SH-SY5Y (cell line): ENCODE data around the gene HCFC1R1.

Experiments used
- GATA2 ChIP-seq: IDR thresholded peaks from 2 replicates; pipeline ENCODE4 v1.6.1; 2011; ENCODE audit warnings: mild to moderate bottlenecking, low read depth, low read length
- GATA3 ChIP-seq: IDR thresholded peaks from 2 replicates; pipeline ENCODE4 v1.6.1; 2011; ENCODE audit warnings: low read depth, mild to moderate bottlenecking, low read length, moderate library complexity

HCFC1R1 gene

DNA sequence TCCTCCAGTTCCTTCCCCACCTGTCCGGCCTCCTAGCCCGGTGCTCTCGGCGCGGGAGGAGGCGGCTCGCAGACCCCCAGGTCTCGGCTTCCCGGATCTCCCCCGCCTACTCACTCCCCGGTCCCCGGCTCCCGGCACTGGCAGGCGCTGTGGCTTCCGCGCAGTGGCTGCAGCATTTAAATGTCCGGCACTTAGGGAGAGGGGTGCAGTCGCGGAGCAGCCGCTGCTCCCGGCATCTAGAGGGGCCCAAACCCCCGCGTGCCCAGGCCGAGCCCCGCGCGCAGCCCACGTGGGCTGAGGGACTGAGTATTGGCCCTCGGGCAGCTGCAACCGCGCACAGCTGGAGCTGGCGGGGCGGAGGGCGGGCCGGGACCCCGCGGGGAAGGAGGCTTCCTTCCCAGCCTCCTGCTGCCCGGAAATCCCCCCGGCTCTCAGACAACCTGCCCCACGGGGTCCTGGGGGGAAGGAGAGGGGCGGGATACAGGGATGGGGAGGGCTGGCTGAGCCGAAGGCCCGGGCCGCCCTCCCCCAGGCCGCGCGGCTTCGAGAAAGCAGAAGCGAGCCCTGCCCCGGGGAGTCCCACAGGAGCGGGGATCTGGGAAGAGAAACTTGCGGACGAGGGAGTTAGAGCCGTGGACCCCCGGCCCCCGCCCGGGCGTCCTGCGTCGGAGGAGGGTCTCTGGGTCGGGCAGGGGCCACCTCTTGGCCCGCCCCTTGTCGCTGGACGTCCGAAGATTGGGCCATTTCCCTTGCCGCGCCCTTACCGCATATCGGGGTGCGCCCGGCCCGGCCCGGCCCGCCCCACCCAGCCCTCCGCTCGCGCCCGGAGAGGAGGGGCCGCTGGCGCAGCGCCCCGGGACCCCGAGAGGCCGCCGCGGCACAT is 22.3 kb upstream of the HCFC1R1 start, which contains the start of gene MMP25:
Gene MMP25, plus strand, starts transcription at position 804 of the 883 bp plus-strand sequence. CDS start 357 bp downstream, outside the sequence.
- no peak for TF ChIP-seq GATA2
- no peak for TF ChIP-seq GATA3

DNA sequence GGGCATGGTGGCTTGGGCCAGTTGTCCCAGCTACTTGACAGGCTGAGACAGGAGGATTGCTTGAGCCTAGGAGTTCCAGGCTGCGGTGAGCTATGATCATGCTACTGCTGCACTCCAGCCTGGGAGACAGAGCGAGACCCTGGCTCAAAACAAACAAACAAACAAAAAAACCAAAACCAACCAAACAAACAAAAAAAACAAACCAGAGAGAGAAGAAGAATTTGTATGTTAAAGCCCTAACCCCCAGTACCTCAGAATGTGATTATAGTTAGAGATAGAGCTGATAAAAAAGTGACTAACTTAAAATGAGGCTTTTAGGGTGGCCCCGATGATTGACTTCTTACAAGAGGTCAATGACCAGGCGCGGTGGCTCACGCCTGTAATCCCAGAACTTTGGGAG is 21.0 kb upstream of the HCFC1R1 start:
- TF ChIP-seq GATA3 (no peak), GATA2 (no peak)

DNA sequence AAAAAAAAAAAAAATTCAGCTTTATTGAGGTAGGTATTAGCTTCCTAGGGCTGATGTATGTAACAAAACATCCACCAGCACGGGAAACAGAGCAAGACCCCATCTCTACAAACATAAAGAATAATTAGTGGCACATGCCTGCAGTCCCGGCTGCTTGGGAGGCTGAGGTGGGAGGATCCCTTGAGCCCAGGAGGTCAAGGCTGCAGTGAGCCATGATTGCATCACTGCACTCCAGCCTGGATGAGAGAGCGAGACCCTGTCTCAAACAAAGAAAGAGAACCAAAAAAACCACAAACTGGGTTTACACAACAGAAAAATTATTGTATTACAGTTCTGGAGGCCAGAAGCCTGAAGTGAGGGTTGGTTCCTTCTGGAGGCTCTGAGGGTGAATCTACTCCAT is 18.6 kb upstream of the HCFC1R1 start:
- no peak for TF ChIP-seq GATA2
- TF ChIP-seq GATA3, result no peak

DNA sequence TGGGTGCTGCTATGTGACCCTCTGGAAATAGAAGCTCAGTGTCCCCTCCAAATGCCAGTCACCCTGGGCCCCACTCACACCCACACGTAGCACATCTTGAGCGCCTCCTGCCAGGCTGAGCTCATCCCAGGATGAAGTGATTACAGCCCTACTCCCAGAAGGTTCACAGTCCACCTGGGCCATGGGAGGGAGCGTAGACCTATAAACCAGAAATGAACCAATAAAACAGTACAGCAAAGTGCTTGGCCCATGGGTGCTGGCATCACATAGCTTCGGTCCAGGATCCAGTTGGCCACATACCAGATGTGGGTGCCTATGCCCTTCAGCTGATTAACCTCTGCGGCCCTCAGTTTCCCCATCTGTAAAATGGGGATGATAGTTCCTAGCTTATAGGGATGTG is 15.2 kb upstream of the HCFC1R1 start:
- no peak for TF ChIP-seq GATA2
- no peak for TF ChIP-seq GATA3

DNA sequence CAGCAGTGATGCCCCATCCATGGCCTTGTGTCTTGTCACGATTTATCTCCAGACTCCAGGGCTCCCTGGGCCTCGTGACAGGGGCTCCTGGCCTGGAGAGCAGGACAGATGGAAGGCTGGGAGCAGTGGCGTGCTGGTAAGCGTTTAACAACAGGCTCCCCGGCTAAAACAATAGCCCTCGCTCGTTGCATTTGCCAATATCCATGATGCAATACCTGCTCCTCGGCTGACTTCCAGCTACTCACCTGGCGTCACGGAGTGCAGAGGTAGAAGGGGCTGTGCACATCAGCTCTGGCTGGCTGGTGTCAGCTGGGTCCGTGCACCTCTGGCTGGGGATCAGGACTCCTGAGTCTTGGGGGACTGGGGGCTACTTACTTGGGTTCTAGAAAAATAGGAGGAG is 14.5 kb upstream of the HCFC1R1 start:
- no peak for TF ChIP-seq GATA2
- no peak for TF ChIP-seq GATA3

DNA sequence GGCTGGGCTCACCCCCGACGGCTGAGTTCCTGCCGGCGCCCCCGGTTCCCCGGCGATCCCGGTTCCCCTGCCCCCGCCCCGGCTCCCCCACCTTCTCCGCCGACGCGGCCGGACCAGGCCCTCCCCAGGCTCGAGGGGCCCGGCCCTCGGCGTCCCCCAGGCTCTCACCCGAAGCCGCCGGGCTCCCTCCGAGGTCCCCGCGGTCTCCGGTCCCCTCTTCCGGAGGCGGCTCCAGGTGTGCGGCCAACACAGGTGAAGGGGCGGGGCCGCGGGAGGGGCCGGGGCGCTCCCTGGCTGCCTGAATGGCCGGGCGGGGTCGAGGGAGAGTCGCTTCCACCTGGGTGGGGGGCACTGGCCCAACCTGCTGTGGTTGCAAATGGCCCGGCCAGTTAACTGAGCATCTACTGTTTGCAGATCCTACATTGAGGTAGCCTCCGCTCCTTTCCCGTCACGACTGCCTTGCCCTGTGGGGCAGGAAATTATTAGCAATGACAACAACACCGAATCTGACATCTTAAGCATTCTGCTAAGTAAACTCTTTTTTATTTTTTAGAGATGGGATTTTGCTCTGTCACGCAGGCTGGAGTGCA is 13.1 kb upstream of the HCFC1R1 start, which contains the start of gene BICDL2:
Gene BICDL2, minus strand, starts transcription at position 219 of the 590 bp plus-strand sequence. CDS start 1,448 bp downstream, outside the sequence.
- no peak for TF ChIP-seq GATA2
- TF ChIP-seq GATA3, result no peak

DNA sequence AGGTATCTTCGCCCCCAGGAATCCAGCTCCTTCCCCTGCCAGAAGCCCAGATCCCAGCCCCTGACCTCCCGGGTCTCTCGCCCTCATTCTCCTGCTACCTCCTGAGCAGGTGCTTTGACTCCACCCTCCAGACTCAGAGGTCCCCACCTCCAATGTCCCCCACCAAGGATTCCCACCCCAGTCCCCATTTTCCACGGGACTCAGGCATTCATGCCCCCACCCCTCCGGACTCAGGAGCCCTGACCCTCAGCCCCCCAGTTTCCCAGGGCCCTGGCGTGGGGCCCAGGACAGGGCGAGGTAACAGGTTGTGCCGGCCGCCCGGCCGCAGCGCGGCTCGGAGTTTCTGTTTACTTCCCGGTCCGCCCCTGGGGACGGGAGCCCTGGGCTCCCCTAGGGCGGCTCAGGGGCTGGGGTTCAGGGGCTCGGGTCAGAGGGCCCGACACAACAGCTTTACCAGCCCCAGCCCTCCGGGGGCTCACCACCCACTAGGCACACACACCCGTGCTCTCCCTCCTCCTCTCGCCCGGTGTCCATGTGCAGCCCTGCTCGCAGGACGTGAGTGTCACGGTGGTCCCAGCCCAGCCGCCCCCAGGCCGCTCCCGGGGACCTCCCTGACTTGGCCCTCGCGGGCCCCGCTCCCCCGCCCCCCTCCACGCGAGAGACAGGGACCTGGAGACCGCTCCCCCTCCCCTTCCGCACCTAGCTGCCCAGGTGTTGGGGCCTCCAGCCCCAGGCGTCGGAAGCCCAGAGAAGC is 12.4 kb upstream of the HCFC1R1 start:
- TF ChIP-seq GATA3, result no peak
- TF ChIP-seq GATA2, result no peak

DNA sequence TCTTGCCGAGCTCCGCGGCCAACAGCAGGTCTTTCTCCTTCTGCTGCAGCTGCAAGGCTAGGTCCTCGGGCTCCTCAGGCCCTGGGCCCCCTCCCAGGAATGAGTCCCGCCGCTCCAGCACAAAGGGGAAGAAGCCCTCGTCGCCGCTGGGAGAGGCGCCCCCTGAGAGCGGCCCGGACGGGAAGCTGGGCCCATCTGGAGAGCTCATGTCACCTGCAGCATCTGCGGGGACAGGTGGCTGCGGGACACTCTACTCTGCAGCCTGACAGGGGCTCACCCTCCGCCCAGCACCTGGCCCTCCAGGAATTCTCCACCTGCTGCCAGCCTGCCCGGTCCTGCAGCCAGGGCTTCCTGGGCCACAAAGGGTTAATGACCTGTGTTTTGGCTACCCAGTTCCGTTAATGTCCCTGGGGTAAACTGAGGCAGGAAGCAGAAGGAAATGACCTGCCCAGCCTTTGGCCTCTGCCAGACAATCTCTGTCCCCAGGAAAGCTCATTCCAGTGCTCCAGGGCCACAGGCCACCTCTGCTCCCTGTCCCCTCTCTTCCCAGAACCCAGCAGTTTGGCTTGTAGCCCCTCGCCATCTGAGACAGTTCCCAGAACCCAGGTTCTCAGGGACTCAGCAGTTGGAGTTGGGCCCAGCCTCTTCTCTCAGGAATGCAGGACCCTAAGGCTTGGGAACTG is 11.7 kb upstream of the HCFC1R1 start:
- TF ChIP-seq GATA2, result no peak
- TF ChIP-seq GATA3, result no peak

DNA sequence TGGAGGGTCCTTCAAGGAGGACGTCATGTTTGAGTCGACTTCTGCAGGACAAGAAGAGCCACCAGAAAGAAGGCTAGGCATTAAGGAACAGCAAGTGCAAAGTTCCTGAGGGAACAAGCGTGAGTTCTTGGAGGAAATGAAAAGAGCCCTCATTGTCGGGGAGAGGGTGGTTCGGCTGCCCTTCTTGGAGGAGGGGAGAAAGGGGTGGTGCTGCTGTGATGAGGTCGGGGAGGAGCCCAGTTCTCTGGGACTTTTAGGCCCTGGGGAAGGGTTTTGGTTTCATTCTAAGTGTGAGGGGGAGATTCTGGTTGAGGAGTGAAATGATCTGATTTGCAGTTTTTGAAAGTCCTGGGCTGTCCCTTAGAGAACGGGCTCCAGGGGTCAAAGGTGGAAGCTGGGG is 8.9 kb upstream of the HCFC1R1 start:
- TF ChIP-seq GATA3 (no peak), GATA2 (no peak)

DNA sequence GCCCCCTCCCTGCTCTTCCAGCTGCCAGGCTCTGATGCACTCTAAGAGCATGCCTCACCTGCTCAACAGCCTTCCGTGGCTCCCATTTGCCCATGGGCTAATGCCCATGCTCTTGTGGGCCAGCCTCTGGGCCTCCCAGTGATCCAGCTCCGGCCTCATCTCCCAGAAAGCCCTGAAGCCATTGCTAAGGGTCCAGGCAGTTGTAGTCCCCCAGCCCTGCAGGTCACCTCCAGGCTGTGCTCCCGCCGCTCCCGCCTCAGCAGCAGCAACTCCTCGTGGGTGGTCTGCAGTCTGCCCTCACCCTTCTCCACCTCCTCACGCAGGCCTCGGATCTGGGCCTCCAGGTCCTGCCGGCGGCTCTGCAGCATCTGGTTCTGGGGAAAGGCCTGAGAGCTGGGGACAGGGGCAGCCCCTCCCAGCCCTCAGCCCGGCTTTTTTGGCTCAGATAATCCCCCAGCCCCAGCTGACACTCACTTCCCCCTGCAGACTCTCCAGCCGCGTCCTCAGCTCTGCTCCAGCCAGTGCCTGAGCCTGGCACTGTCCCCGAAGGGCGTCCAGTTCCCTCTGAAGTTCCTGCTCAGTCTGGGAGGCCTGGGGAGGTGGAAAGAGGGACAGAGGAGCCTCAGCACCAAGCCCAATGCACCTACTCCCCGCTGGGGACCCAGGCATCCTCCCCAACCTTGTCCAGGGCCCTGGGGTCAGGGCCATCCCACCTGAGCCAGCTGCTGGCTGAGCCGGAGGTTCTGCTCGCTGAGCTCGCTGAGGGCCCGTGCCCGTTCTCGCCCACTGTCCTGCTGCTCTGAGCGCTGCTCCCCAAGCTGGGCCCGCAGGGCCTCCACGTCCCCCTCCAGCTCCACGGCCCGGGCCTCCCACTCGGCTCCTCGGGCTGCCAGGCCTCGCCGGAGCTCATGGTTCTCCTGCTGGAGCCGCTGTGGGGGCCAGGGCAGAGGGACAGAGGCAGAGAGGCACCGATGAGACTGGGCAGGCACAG is 6.8 kb upstream of the HCFC1R1 start:
- TF ChIP-seq GATA3, result no peak
- TF ChIP-seq GATA2, result no peak

DNA sequence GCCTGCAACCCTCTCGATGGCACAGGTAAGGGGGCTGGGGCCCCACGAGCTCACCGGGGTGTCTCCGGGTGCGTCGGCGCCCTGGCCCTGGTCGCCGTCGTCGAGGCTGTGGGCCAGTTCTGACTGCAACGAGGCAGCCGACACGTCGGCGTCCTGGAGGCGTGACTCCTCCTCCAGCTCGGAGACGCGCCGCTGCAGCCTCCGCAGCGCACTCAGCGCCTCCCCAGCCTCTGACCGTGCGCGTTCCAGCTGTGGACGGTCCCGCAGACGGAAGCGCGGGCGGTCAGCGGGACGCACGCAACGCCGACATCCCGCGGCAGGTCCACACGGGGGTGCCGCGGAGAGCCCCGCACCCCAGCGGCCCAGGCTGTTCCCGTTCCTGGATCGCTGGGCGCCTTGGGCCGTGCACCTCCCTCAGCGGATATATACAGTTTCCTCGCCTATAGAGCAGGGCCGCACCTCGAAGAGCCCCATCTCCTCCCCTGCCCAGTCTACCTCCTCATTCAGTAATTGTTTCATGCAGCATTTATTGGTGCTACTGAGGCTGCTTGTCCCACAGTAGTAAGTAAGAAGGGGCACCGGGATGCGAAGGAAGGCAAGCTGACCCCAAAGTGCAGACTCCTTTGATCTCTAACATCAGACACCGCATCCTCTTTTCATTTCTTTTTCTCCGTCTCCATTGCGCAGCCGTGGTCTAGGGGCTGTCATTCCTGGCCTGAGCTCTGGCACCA is 5.9 kb upstream of the HCFC1R1 start:
- TF ChIP-seq GATA2 (no peak), GATA3 (no peak)

DNA sequence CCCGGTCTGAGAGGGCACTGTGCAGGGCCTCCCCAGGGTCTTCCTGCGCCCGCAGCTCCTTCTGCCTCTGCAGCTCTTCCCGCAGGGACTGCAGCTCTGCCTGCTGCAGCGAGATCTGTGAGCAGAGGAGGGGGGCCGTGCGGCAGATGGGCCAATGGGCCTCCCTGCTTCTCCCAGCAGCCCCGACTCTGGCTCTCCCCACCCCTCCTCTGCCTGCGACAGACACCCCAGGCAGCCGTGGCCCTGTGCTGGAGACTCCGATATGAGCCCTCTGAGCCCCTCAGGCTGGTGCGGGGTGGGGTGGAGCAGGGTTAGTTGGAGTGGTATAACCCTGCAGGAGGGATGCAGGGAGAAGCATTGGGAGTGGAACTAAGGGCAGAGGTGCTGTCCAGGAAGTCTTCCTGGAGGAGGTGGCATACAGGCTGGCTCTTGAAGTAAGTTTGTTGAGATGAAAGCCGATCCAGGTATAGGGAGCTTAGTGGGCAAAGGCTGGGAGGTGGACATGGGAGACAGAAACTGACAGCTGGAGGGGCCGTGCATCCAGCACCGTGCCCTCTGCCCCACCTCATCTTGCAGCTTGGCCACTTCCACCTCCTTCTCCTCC is 5.1 kb upstream of the HCFC1R1 start:
- TF ChIP-seq GATA2 (no peak), GATA3 (no peak)
